ENCODE measurements around the gene RACK1. TPM values are rescaled to one million over a fixed set of nuclear protein-coding genes. Genes with fewer than 3 reads are reported as not detected.

RACK1 gene
- total and polyA plus RNA-seq, 2 of the 13 experiments (the other 11 are each of a cell fraction or from before 2014, with no cell fraction given) = 2,514 to 6,141 TPM

DNA sequence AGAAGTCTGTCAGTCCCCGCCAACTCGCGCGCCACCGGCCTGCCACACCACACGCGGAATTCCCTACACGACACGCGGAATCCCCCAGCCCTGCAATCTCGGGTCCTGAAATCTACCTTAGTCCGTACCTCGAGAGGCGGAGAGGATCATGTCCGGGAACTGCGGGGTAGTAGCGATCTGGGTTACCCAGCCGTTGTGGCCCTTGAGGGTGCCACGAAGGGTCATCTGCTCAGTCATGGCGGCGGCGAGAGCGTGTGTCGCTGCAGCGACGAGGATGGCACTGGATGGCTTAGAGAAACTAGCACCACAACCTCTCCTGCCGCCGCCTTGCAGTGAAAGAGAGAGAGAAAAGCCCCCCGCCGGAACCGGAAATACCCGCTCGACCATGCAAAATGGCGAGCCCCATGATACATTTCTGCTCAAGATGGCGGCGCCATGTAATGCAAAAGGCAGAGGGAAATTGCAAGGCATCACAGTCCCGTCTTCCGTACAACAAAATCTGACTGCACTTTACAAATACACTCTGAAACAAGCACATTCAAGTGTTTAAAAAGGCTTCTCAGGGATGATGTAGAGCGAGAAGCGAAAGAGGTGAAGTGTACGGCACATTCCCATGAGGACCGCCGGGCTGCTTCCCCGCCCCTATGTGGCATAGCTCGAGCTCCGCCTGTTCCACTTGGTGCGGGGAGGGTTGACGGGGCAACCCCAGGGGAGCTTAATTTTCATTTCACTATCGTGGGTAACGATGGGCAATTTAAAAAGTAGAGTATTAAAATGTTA is at the start of gene RACK1 (continued):
- TF ChIP-seq, protein P1, sequence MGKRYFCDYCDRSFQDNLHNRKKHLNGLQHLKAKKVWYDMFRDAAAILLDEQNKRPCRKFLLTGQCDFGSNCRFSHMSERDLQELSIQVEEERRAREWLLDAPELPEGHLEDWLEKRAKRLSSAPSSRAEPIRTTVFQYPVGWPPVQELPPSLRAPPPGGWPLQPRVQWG (CRISPR knock-in tag; IDR thresholded peaks at IDR 0.05; ENCODE audit: borderline replicate concordance, low read depth) = no peak
- no peak; the same call in 1 of the 2 replicates for TF ChIP-seq MLX (CRISPR knock-in tag; IDR thresholded peaks at IDR 0.05)
- TF ChIP-seq ATF1 (CRISPR knock-in tag; IDR thresholded peaks at IDR 0.05) = peak; percentile 49; the same call in 1 of the 2 replicates
- peak; percentile 89; the same call in 1 of the 2 replicates for TF ChIP-seq YEATS4 (CRISPR knock-in tag; IDR thresholded peaks at IDR 0.05; ENCODE audit: borderline replicate concordance)
- TF ChIP-seq HNF4G (IDR thresholded peaks at IDR 0.05; ENCODE audit: borderline replicate concordance, low read depth, low read length) = no peak
- no peak for TF ChIP-seq HNF4G (CRISPR knock-in tag; IDR thresholded peaks at IDR 0.05; ENCODE audit: borderline replicate concordance, low read depth)
- peak; percentile 88; the same call in 1 of the 2 replicates for TF ChIP-seq ZNF607 (CRISPR knock-in tag; IDR thresholded peaks at IDR 0.05; ENCODE audit: borderline replicate concordance)
- TF ChIP-seq MXD1 (CRISPR knock-in tag; IDR thresholded peaks at IDR 0.05) = peak; percentile 87; the same call in 1 of the 2 replicates
- no peak for TF ChIP-seq ZNF446 (CRISPR knock-in tag; IDR thresholded peaks at IDR 0.05)
- TF ChIP-seq NFE2 (CRISPR knock-in tag; IDR thresholded peaks at IDR 0.05) = no peak
- 0 out of 2 replicates have a peak, but pooled peaks have one; percentile 92 for TF ChIP-seq ZNF737 (CRISPR knock-in tag; IDR thresholded peaks at IDR 0.05; ENCODE audit: borderline replicate concordance)
- no peak for TF ChIP-seq TCF7 (IDR thresholded peaks at IDR 0.05; ENCODE audit: low read depth)
- TF ChIP-seq PHB2 (IDR thresholded peaks at IDR 0.05; ENCODE audit: partially characterized antibody) = no peak
- TF ChIP-seq, protein P2, sequence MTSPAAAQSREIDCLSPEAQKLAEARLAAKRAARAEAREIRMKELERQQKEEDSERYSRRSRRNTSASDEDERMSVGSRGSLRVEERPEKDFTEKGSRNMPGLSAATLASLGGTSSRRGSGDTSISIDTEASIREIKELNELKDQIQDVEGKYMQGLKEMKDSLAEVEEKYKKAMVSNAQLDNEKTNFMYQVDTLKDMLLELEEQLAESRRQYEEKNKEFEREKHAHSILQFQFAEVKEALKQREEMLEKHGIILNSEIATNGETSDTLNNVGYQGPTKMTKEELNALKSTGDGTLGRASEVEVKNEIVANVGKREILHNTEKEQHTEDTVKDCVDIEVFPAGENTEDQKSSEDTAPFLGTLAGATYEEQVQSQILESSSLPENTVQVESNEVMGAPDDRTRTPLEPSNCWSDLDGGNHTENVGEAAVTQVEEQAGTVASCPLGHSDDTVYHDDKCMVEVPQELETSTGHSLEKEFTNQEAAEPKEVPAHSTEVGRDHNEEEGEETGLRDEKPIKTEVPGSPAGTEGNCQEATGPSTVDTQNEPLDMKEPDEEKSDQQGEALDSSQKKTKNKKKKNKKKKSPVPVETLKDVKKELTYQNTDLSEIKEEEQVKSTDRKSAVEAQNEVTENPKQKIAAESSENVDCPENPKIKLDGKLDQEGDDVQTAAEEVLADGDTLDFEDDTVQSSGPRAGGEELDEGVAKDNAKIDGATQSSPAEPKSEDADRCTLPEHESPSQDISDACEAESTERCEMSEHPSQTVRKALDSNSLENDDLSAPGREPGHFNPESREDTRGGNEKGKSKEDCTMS (CRISPR knock-in tag; conservative IDR thresholded peaks at IDR 0.05) = no peak
- no peak; the same call in 1 of the 2 replicates for TF ChIP-seq ZFP1 (CRISPR knock-in tag; IDR thresholded peaks at IDR 0.05)
- TF ChIP-seq ZNF3 (CRISPR knock-in tag; IDR thresholded peaks at IDR 0.05) = 0 out of 2 replicates have a peak, but pooled peaks have one; percentile 39
- no peak; the same call in 1 of the 2 replicates for TF ChIP-seq POGZ (CRISPR knock-in tag; IDR thresholded peaks at IDR 0.05)
- TF ChIP-seq ZNF782 (CRISPR knock-in tag; IDR thresholded peaks at IDR 0.05; ENCODE audit: borderline replicate concordance) = no peak
- TF ChIP-seq ZNF124 (CRISPR knock-in tag; IDR thresholded peaks at IDR 0.05) = 0 out of 2 replicates have a peak, but pooled peaks have one; percentile 22
- TF ChIP-seq ZNF550 (CRISPR knock-in tag; IDR thresholded peaks at IDR 0.05; ENCODE audit: borderline replicate concordance) = no peak
- no peak for TF ChIP-seq PAF1 (CRISPR knock-in tag; IDR thresholded peaks at IDR 0.05)
- no peak for TF ChIP-seq ZEB1 (IDR thresholded peaks at IDR 0.05; ENCODE audit: insufficient replicate concordance, low read depth)
- TF ChIP-seq RNF2 (conservative IDR thresholded peaks at IDR 0.05; ENCODE audit: low read depth) = no peak
- TF ChIP-seq, protein P3, sequence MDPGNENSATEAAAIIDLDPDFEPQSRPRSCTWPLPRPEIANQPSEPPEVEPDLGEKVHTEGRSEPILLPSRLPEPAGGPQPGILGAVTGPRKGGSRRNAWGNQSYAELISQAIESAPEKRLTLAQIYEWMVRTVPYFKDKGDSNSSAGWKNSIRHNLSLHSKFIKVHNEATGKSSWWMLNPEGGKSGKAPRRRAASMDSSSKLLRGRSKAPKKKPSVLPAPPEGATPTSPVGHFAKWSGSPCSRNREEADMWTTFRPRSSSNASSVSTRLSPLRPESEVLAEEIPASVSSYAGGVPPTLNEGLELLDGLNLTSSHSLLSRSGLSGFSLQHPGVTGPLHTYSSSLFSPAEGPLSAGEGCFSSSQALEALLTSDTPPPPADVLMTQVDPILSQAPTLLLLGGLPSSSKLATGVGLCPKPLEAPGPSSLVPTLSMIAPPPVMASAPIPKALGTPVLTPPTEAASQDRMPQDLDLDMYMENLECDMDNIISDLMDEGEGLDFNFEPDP (CRISPR knock-in tag; conservative IDR thresholded peaks at IDR 0.05) = no peak
- peak; percentile 87 for TF ChIP-seq KAT8 (CRISPR knock-in tag; IDR thresholded peaks at IDR 0.05)

Measured in HepG2 (cell line).